H1 (cell line): ENCODE measurements around the gene PALD1. TPM values are rescaled to one million over a fixed set of nuclear protein-coding genes. Genes with fewer than 3 reads are reported as not detected.
A peak's percentile ranks its signal among the peaks of the same experiment; 100 is the strongest.

ENCODE experiments used
- CTCF ChIA-PET: fragments of 300-600 bp; sonication (Branson Sonifier 250); formaldehyde crosslinking; loops from one replicate; lab custom pipeline; 2021; ENCODE audit not compliant: partially characterized antibody; lab: Charles Lee
- POLR2A ChIA-PET: fragments of 300-600 bp; sonication (Branson Sonifier 250); formaldehyde crosslinking; loops from one replicate; lab custom pipeline; 2021; ENCODE audit warnings: inconsistent platforms; ENCODE audit not compliant: partially characterized antibody; lab: Charles Lee
- DNase-seq, 2 experiments: peaks; one replicate each; pipeline versions ENCODE4 v3.0.0 to v3.0.0-alpha.2; 2010 to 2022; ENCODE audit warnings: low spot score in 2 of 2, low read depth in 1 of 2, mixed read lengths in 1 of 2
- FAIRE-seq: peaks from 2 replicates; lab custom pipeline; 2011; peaks lifted over from hg19 to GRCh38; lab: Jason Lieb, UNC
- H2AFZ ChIP-seq: 2 replicates; pipeline ENCODE4 v1.8.1; 2012; ENCODE audit warnings: low read length, inconsistent platforms
- H2AK5ac ChIP-seq: 2 replicates; pipeline ENCODE4 v1.6.1; 2013; ENCODE audit warnings: low read depth, low read length
- H2BK120ac ChIP-seq: replicated peaks from 2 replicates; pipeline ENCODE3; 2013; ENCODE audit warnings: low read depth, low read length, inconsistent platforms
- H2BK12ac ChIP-seq: 2 replicates; pipeline ENCODE4 v1.6.1; 2013; ENCODE audit warnings: low read depth, low read length
- H2BK15ac ChIP-seq: 2 replicates; pipeline ENCODE4 v1.6.1; 2013; ENCODE audit warnings: low read length
- H2BK20ac ChIP-seq: 2 replicates; pipeline ENCODE4 v1.6.1; 2013; ENCODE audit warnings: low read length
- H2BK5ac ChIP-seq: 2 replicates; pipeline ENCODE4 v1.6.1; 2013; ENCODE audit warnings: low read depth, low read length
- H3K14ac ChIP-seq: 2 replicates; pipeline ENCODE4 v1.6.1; 2013; ENCODE audit warnings: inconsistent platforms; ENCODE audit not compliant: insufficient read length
- H3K18ac ChIP-seq: 2 replicates; pipeline ENCODE4 v1.6.1; 2013; ENCODE audit warnings: low read length; ENCODE audit errors: extremely low read depth
- H3K23ac ChIP-seq: 2 replicates; pipeline ENCODE4 v1.6.1; 2013; ENCODE audit warnings: inconsistent platforms; ENCODE audit not compliant: insufficient read length
- H3K23me2 ChIP-seq: 2 replicates; pipeline ENCODE4 v1.6.1; 2013; ENCODE audit warnings: low read depth, low read length
- H3K27ac ChIP-seq: 2 replicates; pipeline ENCODE4 v1.6.1; 2011; ENCODE audit warnings: low read depth, low read length, inconsistent platforms
- H3K27me3 ChIP-seq, 4 experiments: replicated peaks in 1 of 4; 1 replicate in 1 of 4; 2 replicates in 3 of 4; pipeline versions ENCODE4 v1.6.1 to v1.8.1; 2011 to 2013; ENCODE audit warnings: low read length in 3 of 4, mild to moderate bottlenecking in 3 of 4, inconsistent platforms in 2 of 4, mixed read lengths in 2 of 4, moderate library complexity in 1 of 4; ENCODE audit not compliant: control insufficient read depth in 3 of 4, insufficient read depth in 3 of 4; ENCODE audit errors: extremely low read depth in 1 of 4
- H3K36me3 ChIP-seq, 4 experiments: 2 replicates each; pipeline versions ENCODE4 v1.6.1 to v1.8.1; 2011 to 2013; ENCODE audit warnings: mild to moderate bottlenecking in 4 of 4, low read length in 3 of 4, moderate library complexity in 2 of 4, control low read depth in 1 of 4, inconsistent platforms in 1 of 4; ENCODE audit not compliant: insufficient read depth in 4 of 4, control insufficient read depth in 2 of 4
- H3K4ac ChIP-seq: replicated peaks from 2 replicates; pipeline ENCODE3; 2013; ENCODE audit warnings: low read length, low read depth, mixed read lengths, inconsistent platforms; ENCODE audit not compliant: insufficient read length
- H3K4me1 ChIP-seq, 4 experiments: replicated peaks in 1 of 4; 1 replicate in 1 of 4; 2 replicates in 3 of 4; pipeline versions ENCODE4 v1.6.1 to v1.8.1; 2011 to 2013; ENCODE audit warnings: low read length in 3 of 4, inconsistent platforms in 2 of 4, mixed read lengths in 1 of 4; ENCODE audit not compliant: insufficient read depth in 4 of 4, control insufficient read depth in 3 of 4
- H3K4me2 ChIP-seq, 2 experiments: 2 replicates each; pipeline versions ENCODE4 v1.6.1 to v1.8.1; 2011 to 2013; ENCODE audit warnings: low read depth in 2 of 2, low read length in 2 of 2, control low read depth in 1 of 2, inconsistent platforms in 1 of 2, mild to moderate bottlenecking in 1 of 2; ENCODE audit not compliant: insufficient read depth in 1 of 2
- H3K4me3 ChIP-seq, 4 experiments: fragments of 200-600, 300-600 bp in 1 of 4; sonication (generic), shearing (Covaris generic), sonication (Bioruptor Twin) in 1 of 4; 2 replicates each; pipeline versions ENCODE4 v1.5.1 to v1.8.1; 2011 to 2016; ENCODE audit warnings: low read length in 4 of 4, low read depth in 3 of 4, control low read depth in 2 of 4, inconsistent platforms in 2 of 4, mild to moderate bottlenecking in 2 of 4, mixed read lengths in 1 of 4, moderate library complexity in 1 of 4; ENCODE audit not compliant: insufficient read depth in 2 of 4; ENCODE audit errors: extremely low read depth in 1 of 4
- H3K56ac ChIP-seq: replicated peaks from 2 replicates; pipeline ENCODE3; 2013; ENCODE audit warnings: low read depth, mild to moderate bottlenecking, mixed read lengths, low read length, inconsistent platforms; ENCODE audit not compliant: insufficient read length
- H3K79me1 ChIP-seq: 2 replicates; pipeline ENCODE4 v1.6.1; 2013; ENCODE audit warnings: low read depth, low read length, control low read depth
- H3K79me2 ChIP-seq, 2 experiments: 2 replicates each; pipeline versions ENCODE4 v1.6.1 to v1.8.1; 2012 to 2013; ENCODE audit warnings: low read length in 2 of 2, mild to moderate bottlenecking in 2 of 2, inconsistent platforms in 1 of 2; ENCODE audit not compliant: insufficient read depth in 2 of 2, control insufficient read depth in 1 of 2
- H3K9ac ChIP-seq, 4 experiments: replicated peaks in 1 of 4; 1 replicate in 1 of 4; 2 replicates in 3 of 4; pipeline versions ENCODE4 v1.6.1 to v1.8.1; 2011 to 2013; ENCODE audit warnings: low read depth in 3 of 4, low read length in 3 of 4, control low read depth in 2 of 4, mild to moderate bottlenecking in 2 of 4, moderate library complexity in 2 of 4, inconsistent platforms in 1 of 4; ENCODE audit errors: extremely low read depth in 1 of 4
- H3K9me3 ChIP-seq, 2 experiments: 2 replicates each; pipeline versions ENCODE4 v1.6.1 to v1.8.1; 2012 to 2013; ENCODE audit warnings: mild to moderate bottlenecking in 2 of 2, moderate library complexity in 2 of 2, control low read depth in 1 of 2, inconsistent platforms in 1 of 2, low read depth in 1 of 2, low read length in 1 of 2, mixed read lengths in 1 of 2; ENCODE audit not compliant: insufficient read depth in 2 of 2
- H4K20me1 ChIP-seq, 2 experiments: replicated peaks in 1 of 2; 2 replicates each; pipeline versions ENCODE3 to v1.8.1; 2011 to 2013; ENCODE audit warnings: inconsistent platforms in 2 of 2, low read length in 2 of 2, mild to moderate bottlenecking in 1 of 2; ENCODE audit not compliant: insufficient read depth in 2 of 2, control insufficient read depth in 1 of 2
- H4K5ac ChIP-seq: 2 replicates; pipeline ENCODE4 v1.6.1; 2013; ENCODE audit warnings: low read length, low read depth, mixed read lengths, inconsistent platforms; ENCODE audit not compliant: insufficient read length
- H4K8ac ChIP-seq: 2 replicates; pipeline ENCODE4 v1.8.0; 2013; ENCODE audit warnings: mild to moderate bottlenecking, moderate library complexity, low read length, inconsistent platforms; ENCODE audit not compliant: insufficient read depth; ENCODE audit errors: extremely low read depth
- H4K91ac ChIP-seq: replicated peaks from 2 replicates; pipeline ENCODE3; 2013; ENCODE audit warnings: low read length, mixed read lengths, inconsistent platforms; ENCODE audit not compliant: insufficient read length
- CEBPB ChIP-seq: IDR thresholded peaks from 2 replicates; pipeline ENCODE4 v1.6.1; 2012; ENCODE audit warnings: low read depth, low read length
- HDAC2 ChIP-seq, 2 experiments: fragments of 300-600 bp in 1 of 2; sonication (generic) in 1 of 2; IDR thresholded peaks; 2 replicates each; pipeline ENCODE4 v1.6.1; 2011 to 2012; ENCODE audit warnings: low read depth in 2 of 2, low read length in 2 of 2, mild to moderate bottlenecking in 2 of 2, moderate library complexity in 2 of 2, borderline replicate concordance in 1 of 2, inconsistent platforms in 1 of 2
- JUN ChIP-seq: IDR thresholded peaks from 2 replicates; pipeline ENCODE4 v1.6.1; 2011; ENCODE audit warnings: low read depth, mild to moderate bottlenecking, improper control_type of control experiment, low read length
- KDM4A ChIP-seq: IDR thresholded peaks from one replicate; pipeline ENCODE4 v1.7.1; 2012; ENCODE audit warnings: low read depth, mild to moderate bottlenecking, moderate library complexity, low read length, inconsistent platforms; ENCODE audit not compliant: severe bottlenecking
- NANOG ChIP-seq: IDR thresholded peaks from 2 replicates; pipeline ENCODE4 v1.6.1; 2011; ENCODE audit warnings: low read length, low read depth, mild to moderate bottlenecking, inconsistent platforms; ENCODE audit not compliant: insufficient read depth, poor library complexity, severe bottlenecking
- RAD21 ChIP-seq, 2 experiments: IDR thresholded peaks in 1 of 2; conservative IDR thresholded peaks in 1 of 2; 2 replicates each; pipeline ENCODE4 v1.6.1; 2011; ENCODE audit warnings: low read depth in 2 of 2, low read length in 2 of 2, improper control_type of control experiment in 1 of 2, inconsistent platforms in 1 of 2, mild to moderate bottlenecking in 1 of 2, moderate library complexity in 1 of 2
- SIN3A ChIP-seq, 2 experiments: IDR thresholded peaks in 1 of 2; conservative IDR thresholded peaks in 1 of 2; 2 replicates each; pipeline ENCODE4 v1.6.1; 2011 to 2012; ENCODE audit warnings: low read length in 2 of 2, improper control_type of control experiment in 1 of 2, low read depth in 1 of 2, mild to moderate bottlenecking in 1 of 2
- TAF7 ChIP-seq: optimal IDR thresholded peaks from 2 replicates; pipeline ENCODE3; 2011; ENCODE audit warnings: low read depth, mild to moderate bottlenecking, inconsistent platforms, low read length, moderate library complexity, borderline replicate concordance
- ZNF274 ChIP-seq: IDR thresholded peaks from 2 replicates; pipeline ENCODE4 v1.7.0; 2012; ENCODE audit warnings: low read length, borderline replicate concordance; ENCODE audit errors: extremely low read depth
- WGBS, 2 experiments: shearing (Covaris generic) in 1 of 2; methylation state at CpG; one replicate each; pipeline versions ENCODE4 v1.1.6 to v1.1.7; 2013 to 2015; ENCODE audit warnings: low lambda C conversion rate in 2 of 2, mixed read lengths in 2 of 2, inconsistent platforms in 1 of 2, low coverage in 1 of 2, missing lambda C conversion rate in 1 of 2; ENCODE audit not compliant: insufficient replicate concordance in 2 of 2, insufficient coverage in 1 of 2, insufficient read length in 1 of 2; ENCODE audit errors: extremely low coverage in 1 of 2, missing lambda C conversion rate in 1 of 2; 5-methylcytosine and 5-hydroxymethylcytosine counted together
- polyA plus RNA-seq, 7 experiments: library from polyadenylated mRNA; depleted of rRNA in 3 of 7; stranded (reverse) in 5 of 7; unstranded in 2 of 7; fragments of >200 nt in 5 of 7; fragments of 200-250 nt in 2 of 7; gene quantifications; 1 replicate in 5 of 7; 2 replicates in 1 of 7; 4 replicates in 1 of 7; pipeline versions ENCODE4 v1.2.1 to v1.2.3, GENCODE V29; 2011 to 2013; ENCODE audit warnings: missing spikeins in 2 of 7, mixed read lengths in 2 of 7
- total RNA-seq: library from RNA; stranded (reverse); fragmentation: NEBNext Ultra II Directional; extraction: Animal tissue kit (Norgen Biotek cat#: 25700); gene quantifications from 2 replicates; pipeline ENCODE4 v1.2.1, GENCODE V29; 2021

Gene PALD1
- total and polyA plus RNA-seq, 2 of the 8 experiments (the other 6 are each of a cell fraction or from before 2014, with no cell fraction given) = 13.3 to 32.8 TPM

DNA sequence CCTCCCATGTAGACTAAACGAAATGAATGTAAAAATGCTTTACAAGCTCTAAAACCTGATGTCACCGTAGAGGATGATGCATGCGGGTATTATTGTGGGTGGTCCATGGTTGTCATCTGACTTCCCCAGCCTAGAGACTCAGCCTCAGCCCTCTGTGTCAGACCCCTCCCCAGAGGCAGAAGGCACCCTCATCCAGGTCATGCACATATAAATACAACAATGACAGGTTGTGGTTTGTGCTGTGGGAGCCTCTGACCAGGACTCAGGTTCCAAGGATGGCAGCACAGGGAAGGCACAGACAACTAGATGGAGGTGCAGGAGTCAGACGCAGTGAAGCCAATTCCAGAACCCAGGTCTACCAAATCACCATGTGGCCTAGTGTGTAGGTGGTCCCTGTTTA is 33.8 kb upstream of the PALD1 start:
- CTCF ChIA-PET = interaction anchor here (1.0 to 43.0 kb wide), 5 partner anchors 9 to 96 kb away, joined by 4 to 908 read pairs (median 15); no protein-coding TSS in a partner anchor
- no peak overlapping the region for H2AFZ ChIP-seq

More for the DNA sequence above, 33.8 kb upstream of the PALD1 start:
- no peak overlapping the region for H4K8ac ChIP-seq
- peak overlapping the region; percentile 55 for H2BK120ac ChIP-seq
- H4K5ac ChIP-seq = no peak overlapping the region
- no peaks in the 10 kb centered on the region for H3K9me3 ChIP-seq
- peak overlapping the region; percentile 27; the same call in 1 of the 2 replicates for H2BK20ac ChIP-seq
- H2AK5ac ChIP-seq = peak overlapping the region; percentile 91
- H3K79me1 ChIP-seq = no peaks in the 10 kb centered on the region
- no peak overlapping the region for H3K4me3 ChIP-seq
- H3K23ac ChIP-seq = no peak overlapping the region
- H3K23me2 ChIP-seq = peaks cover 15% of the 10 kb centered on the region; the same call in 1 of the 2 replicates
- H2BK5ac ChIP-seq = peak overlapping the region; percentile 41; the same call in 1 of the 2 replicates
- no peak overlapping the region for H3K4ac ChIP-seq
- H4K91ac ChIP-seq = peak overlapping the region; percentile 52
- peaks cover 5 to 20% (median 19%) of the 10 kb centered on the region in 4 experiments for H3K4me1 ChIP-seq
- peak overlapping the region; percentile 99 for H2BK12ac ChIP-seq
- POLR2A ChIA-PET = interaction anchor here (1.0 kb wide), 1 partner anchor 49 kb away, joined by 5 read pairs; no protein-coding TSS in a partner anchor
- no peak for TF ChIP-seq CEBPB
- no peak for TF ChIP-seq KDM4A
- no peak for TF ChIP-seq HDAC2 (IDR thresholded peaks at IDR 0.05; ENCODE audit: borderline replicate concordance in 1 of 2, low read depth in 2 of 2, low read length in 2 of 2)
- TF ChIP-seq JUN = no peak
- no peak for TF ChIP-seq SIN3A (conservative IDR thresholded peaks at IDR 0.05 in 1 of 2, IDR thresholded peaks at IDR 0.05 in 1 of 2; ENCODE audit: low read depth in 1 of 2, low read length in 2 of 2)
- TF ChIP-seq ZNF274 = no peak
- TF ChIP-seq TAF7 = no peak
- no peak for TF ChIP-seq RAD21 (IDR thresholded peaks at IDR 0.05 in 1 of 2, conservative IDR thresholded peaks at IDR 0.05 in 1 of 2; ENCODE audit: low read depth in 2 of 2, low read length in 2 of 2)
- no peak for TF ChIP-seq NANOG
- H3K27me3 ChIP-seq = peaks cover 14 to 33% (median 28%) of the 10 kb centered on the region in 4 experiments; a peak in 6 of 7 replicates
- no peak overlapping the region for H3K56ac ChIP-seq
- H3K9ac ChIP-seq = no peak overlapping the region
- no peaks in the 10 kb centered on the region for H3K79me2 ChIP-seq
- H3K36me3 ChIP-seq = no peaks in the 10 kb centered on the region; a peak in 1 of 8 replicates
- peak overlapping the region; percentile 75 for H3K18ac ChIP-seq
- no peak overlapping the region for H3K27ac ChIP-seq
- FAIRE-seq (no peak), DNase-seq (no peak)
- 93% methylated on average over 4 of the region's 4 CpGs; no CpG with 5 or more reads in 1 of the 2 experiments for WGBS, 2 experiments
- H3K4me2 ChIP-seq = no peak overlapping the region
- no peak overlapping the region for H3K14ac ChIP-seq
- H4K20me1 ChIP-seq = peaks cover 0 to 3% of the 10 kb centered on the region in 2 experiments
- peak overlapping the region; percentile 9; the same call in 1 of the 2 replicates for H2BK15ac ChIP-seq
